Urinary bladder (tissue), 4 donors: ENCODE results near the gene C13orf46. TPM values are rescaled to one million over a fixed set of nuclear protein-coding genes. Genes with fewer than 3 reads are reported as not detected.

Source experiments
- DNase-seq: peaks from one replicate; pipeline ENCODE4 v3.0.0-alpha.2; 2015; ENCODE audit errors: extremely low spot score
- H3K27ac ChIP-seq: one replicate; pipeline ENCODE4 v1.5.1; 2013; ENCODE audit warnings: low read depth, mild to moderate bottlenecking, moderate library complexity
- H3K36me3 ChIP-seq: one replicate; pipeline ENCODE4 v1.6.1; 2013; ENCODE audit warnings: mild to moderate bottlenecking, moderate library complexity; ENCODE audit not compliant: insufficient read depth
- H3K4me1 ChIP-seq: one replicate; pipeline ENCODE4 v1.6.1; 2013; ENCODE audit warnings: mild to moderate bottlenecking, moderate library complexity; ENCODE audit not compliant: insufficient read depth
- H3K4me3 ChIP-seq: one replicate; pipeline ENCODE4 v1.5.1; 2013; ENCODE audit warnings: low read depth, low read length
- WGBS: extraction: QIAGEN DNeasy Blood & Tissue Kit; methylation state at CpG from one replicate; pipeline ENCODE4 v1.1.7; 2013; 5-methylcytosine and 5-hydroxymethylcytosine counted together
- polyA plus RNA-seq: library from polyadenylated mRNA; stranded (reverse); fragments of 200-250 nt; gene quantifications from one replicate; pipeline ENCODE4 v1.2.3, GENCODE V29; 2013
- total RNA-seq: library from RNA; depleted of rRNA; stranded (reverse); fragments of >200 nt; gene quantifications from one replicate; pipeline ENCODE4 v1.2.3, GENCODE V29; 2014
- donor health status: healthy with polysubstance abuse.
- donor health status: healthy.

Gene C13orf46
- total and polyA plus RNA-seq, 2 donors = 0.38 to 0.85 TPM

GRCh38 chr13:113967729-113968462, 6.0 kb downstream of the C13orf46 start:
- no peak for DNase-seq
- H3K36me3 ChIP-seq = no peaks in the 10 kb centered on the region
- no peak overlapping the region for H3K27ac ChIP-seq
- no peaks in the 10 kb centered on the region for H3K4me1 ChIP-seq
- no peak overlapping the region for H3K4me3 ChIP-seq
- 88% methylated on average over 20 of the region's 20 CpGs for WGBS

- H3K4me3 ChIP-seq = no peak overlapping the region
- H3K4me1 ChIP-seq = no peaks in the 10 kb centered on the region
- 93% methylated on average over 9 of the region's 9 CpGs for WGBS
- H3K36me3 ChIP-seq = no peaks in the 10 kb centered on the region
- H3K27ac ChIP-seq = no peak overlapping the region
- no peak for DNase-seq
These were observed 6.6 kb downstream of the C13orf46 start for GRCh38 chr13:113967206-113967720.

DNA sequence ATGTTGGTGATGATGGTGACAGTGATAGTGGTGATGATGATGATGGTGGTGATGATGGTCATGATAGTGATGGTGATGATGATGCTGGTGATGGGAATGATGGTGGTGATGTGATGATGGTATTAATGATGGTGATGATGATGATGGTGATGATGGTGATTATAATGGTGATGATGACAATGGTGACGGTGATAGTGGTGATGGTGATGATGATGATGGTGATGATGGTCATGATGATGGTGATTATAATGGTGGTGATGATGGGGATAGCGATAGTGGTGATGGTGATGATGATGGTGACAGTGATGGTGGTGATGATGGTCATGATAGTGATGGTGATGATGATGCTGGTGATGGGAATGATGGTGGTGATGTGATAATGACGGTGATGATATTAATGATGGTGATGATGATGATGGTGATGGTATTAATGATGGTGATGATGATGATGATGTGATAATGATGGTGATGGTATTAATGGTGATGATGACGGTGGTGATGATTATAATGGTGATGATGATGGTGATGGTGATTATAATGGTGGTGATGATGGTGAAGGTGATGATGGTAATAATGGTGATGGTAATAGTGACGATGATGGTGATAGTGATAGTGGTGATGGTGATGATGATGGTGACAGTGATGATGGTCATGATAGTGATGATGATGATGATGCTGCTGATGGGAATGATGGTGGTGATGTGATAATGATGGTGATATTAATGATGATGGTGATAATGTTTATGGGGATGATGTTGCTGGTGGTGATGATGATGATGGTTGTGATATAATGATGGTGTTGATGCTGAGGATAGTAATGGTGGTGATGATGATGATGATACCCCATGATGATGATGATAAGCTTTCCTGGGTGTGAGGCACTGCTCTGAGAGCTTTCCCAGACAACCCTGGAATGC, 7.7 kb downstream of the C13orf46 start:
- no peaks in the 10 kb centered on the region for H3K36me3 ChIP-seq
- no peaks in the 10 kb centered on the region for H3K4me1 ChIP-seq
- no peak overlapping the region for H3K4me3 ChIP-seq
- 98% methylated on average over 5 of the region's 5 CpGs for WGBS
- no peak overlapping the region for H3K27ac ChIP-seq
- DNase-seq = no peak

GRCh38 chr13:113965383-113965874, 8.4 kb downstream of the C13orf46 start:
- no peak for DNase-seq
- H3K4me3 ChIP-seq = no peak overlapping the region
- no peaks in the 10 kb centered on the region for H3K4me1 ChIP-seq
- H3K27ac ChIP-seq = no peak overlapping the region
- H3K36me3 ChIP-seq = no peaks in the 10 kb centered on the region
- WGBS = 96% methylated on average over 2 of the region's 2 CpGs

DNA sequence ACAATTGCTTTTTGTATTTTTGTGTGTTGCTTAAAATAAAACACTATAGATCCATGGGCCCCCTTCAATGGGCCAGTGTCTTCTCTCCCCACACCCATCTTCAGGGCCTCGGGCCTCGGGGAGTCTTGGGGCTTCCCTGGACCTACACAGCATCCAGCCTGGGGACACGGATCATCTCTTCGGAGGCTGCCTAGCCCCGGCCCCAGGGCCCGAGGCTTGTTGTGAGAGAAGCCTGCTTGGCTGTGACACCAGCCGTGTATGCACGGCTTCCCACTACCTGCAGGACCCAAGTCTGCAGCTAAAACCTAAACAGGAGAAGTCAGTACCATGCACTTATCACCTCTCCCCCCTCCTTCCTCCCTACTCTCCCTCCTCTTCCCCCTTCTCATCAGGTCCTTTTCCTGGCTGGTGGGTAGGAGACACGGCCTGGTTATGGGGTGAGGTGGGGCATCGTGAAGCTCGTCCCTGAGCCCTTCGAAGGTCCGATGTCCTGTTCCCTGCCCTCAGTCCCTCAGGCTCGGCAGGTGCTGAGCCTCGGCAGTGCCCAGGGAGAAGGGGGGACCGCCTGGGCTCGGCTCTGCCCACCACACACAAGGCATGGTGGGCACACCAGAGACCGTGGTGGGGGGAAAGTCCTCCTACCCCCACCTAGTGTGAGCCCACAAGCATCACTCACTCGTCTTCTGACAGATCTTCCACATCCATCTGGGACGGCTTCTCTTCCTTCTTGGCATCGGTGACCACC, 9.5 kb downstream of the C13orf46 start:
- Histone ChIP-seq H3K4me1 (no peaks in the 10 kb centered on the region), H3K36me3 (no peaks in the 10 kb centered on the region), H3K4me3 (no peak overlapping the region), H3K27ac (no peak overlapping the region)
- WGBS = 93% methylated on average over 21 of the region's 21 CpGs
- no peak for DNase-seq

DNA sequence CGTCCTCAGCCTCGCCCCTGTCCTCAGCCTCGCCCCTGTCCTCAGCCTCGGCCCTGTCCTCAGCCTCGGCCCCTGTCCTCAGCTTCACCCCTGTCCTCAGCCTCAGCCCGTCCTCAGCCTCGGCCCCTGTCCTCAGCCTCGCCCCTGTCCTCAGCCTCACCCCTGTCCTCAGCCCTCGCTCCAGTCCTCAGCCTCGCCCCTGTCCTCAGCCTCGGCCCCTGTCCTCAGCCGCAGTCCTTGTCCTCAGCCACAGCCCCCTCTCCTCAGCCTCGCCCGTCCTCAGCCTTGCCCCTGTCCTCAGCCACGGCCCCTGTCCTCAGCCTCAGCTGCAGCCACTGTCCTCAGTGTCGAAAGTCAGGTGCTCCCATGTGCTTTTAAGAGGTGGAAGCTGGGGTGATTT, 10.5 kb downstream of the C13orf46 start:
- Histone ChIP-seq H3K27ac (no peak overlapping the region), H3K36me3 (no peaks in the 10 kb centered on the region), H3K4me1 (no peaks in the 10 kb centered on the region), H3K4me3 (no peak overlapping the region)
- no peak for DNase-seq
- WGBS = 96% methylated on average over 16 of the region's 16 CpGs

DNA sequence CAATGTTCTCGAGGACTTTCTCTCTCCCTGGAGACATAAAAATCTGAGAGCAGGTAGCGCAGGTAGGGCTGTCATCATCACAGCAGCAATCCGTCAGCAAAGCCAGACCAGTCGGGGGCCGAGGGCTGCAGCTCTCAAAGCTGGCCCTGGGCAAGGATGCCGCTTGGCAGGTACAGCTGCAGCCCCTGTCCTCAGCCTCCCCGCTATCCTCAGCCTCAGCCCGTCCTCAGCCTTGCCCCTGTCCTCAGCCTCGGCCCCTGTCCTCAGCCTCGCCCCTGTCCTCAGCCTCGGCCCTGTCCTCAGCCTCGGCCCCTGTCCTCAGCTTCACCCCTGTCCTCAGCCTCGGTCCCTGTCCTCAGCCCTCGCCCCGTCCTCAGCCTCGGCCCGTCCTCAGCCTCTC, 10.9 kb downstream of the C13orf46 start:
- no peaks in the 10 kb centered on the region for H3K36me3 ChIP-seq
- H3K4me3 ChIP-seq = no peak overlapping the region
- no peak for DNase-seq
- no peak overlapping the region for H3K27ac ChIP-seq
- WGBS = 81% methylated on average over 17 of the region's 17 CpGs
- no peaks in the 10 kb centered on the region for H3K4me1 ChIP-seq

- no peaks in the 10 kb centered on the region for H3K4me1 ChIP-seq
- 88% methylated on average over 11 of the region's 11 CpGs for WGBS
- H3K4me3 ChIP-seq = no peak overlapping the region
- no peaks in the 10 kb centered on the region for H3K36me3 ChIP-seq
- no peak for DNase-seq
- no peak overlapping the region for H3K27ac ChIP-seq
These were observed 11.5 kb downstream of the C13orf46 start for GRCh38 chr13:113962386-113962785.

DNA sequence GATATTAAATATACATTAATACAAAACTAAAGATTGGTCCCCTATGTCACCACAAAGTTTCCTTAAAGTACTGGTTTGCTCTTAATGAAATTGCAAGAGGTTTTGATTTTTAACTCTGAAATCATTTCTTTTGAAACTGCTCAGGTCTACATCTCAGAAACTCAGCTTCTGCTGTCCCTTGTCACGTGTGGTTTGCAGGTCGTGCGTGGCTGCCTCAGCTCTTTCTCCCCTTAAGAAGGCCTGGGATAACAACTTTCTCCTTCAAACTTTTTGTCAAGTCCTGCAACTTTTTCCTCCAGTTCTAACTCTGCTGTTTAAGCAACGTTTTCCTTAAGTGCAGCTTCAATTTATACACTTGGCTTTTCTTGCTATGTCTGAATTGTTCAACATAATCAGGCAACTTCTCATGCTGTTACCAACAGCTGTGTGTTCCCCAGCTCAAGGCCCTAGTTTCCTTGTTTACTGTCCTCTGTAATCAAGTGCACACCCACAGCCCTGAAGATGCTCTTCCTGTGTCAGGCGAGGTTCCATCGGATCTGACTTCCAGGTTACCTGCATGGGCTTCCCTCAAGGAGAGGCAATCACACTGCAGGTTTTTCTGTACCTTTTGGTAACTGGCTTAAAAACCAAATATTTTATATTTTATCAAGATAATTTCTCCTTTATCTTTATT, 13.5 kb downstream of the C13orf46 start:
- H3K36me3 ChIP-seq = no peaks in the 10 kb centered on the region
- H3K4me1 ChIP-seq = no peaks in the 10 kb centered on the region
- no peak overlapping the region for H3K4me3 ChIP-seq
- no peak for DNase-seq
- no peak overlapping the region for H3K27ac ChIP-seq
- 80% methylated on average over 6 of the region's 6 CpGs for WGBS

DNA sequence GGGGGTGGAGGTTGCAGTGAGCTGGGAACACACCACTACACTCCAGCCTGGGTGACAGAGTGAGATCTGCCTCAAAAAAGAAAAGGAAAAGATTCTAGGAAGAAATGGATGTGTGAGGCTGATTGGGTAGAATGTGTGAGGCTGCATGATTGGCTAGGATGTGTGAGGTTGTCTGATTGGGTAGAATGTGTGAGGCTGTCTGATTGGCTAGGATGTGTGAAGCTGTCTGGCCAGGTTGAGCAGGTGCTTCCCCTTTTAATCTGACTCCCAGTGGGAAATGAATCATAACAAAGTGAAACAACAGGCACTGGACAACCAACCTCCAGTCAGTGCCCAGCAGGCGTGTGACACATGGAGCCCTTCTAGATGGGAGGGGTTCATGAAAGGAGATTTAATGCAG, 14.7 kb downstream of the C13orf46 start:
- H3K27ac ChIP-seq = no peak overlapping the region
- DNase-seq = no peak
- no peak overlapping the region for H3K4me3 ChIP-seq
- H3K36me3 ChIP-seq = peaks cover 3% of the 10 kb centered on the region
- 75% methylated on average over 1 of the region's 1 CpG for WGBS
- H3K4me1 ChIP-seq = no peaks in the 10 kb centered on the region

- no peak for DNase-seq
- WGBS = 95% methylated on average over 22 of the region's 22 CpGs
- Histone ChIP-seq H3K36me3 (peaks cover 3% of the 10 kb centered on the region), H3K4me3 (no peak overlapping the region), H3K27ac (no peak overlapping the region), H3K4me1 (no peaks in the 10 kb centered on the region)
These were observed 15.5 kb downstream of the C13orf46 start for GRCh38 chr13:113958373-113958772.

- DNase-seq = no peak
- WGBS = 94% methylated on average over 14 of the region's 14 CpGs
- no peak overlapping the region for H3K27ac ChIP-seq
- no peak overlapping the region for H3K4me3 ChIP-seq
- H3K36me3 ChIP-seq = peaks cover 3% of the 10 kb centered on the region
- no peaks in the 10 kb centered on the region for H3K4me1 ChIP-seq
These were observed 17.3 kb downstream of the C13orf46 start for GRCh38 chr13:113956571-113956970.

GRCh38 chr13:113955691-113956090, 18.2 kb downstream of the C13orf46 start:
- peaks cover 3% of the 10 kb centered on the region for H3K36me3 ChIP-seq
- H3K4me1 ChIP-seq = no peaks in the 10 kb centered on the region
- no peak overlapping the region for H3K27ac ChIP-seq
- no peak for DNase-seq
- no peak overlapping the region for H3K4me3 ChIP-seq
- WGBS = 93% methylated on average over 27 of the region's 27 CpGs
